Central memory CD8-positive, alpha-beta T cell (primary cell): ENCODE data around the gene CHRDL2.

Experiments used
- ATAC-seq: fragments of 150-1000 bp; cut with Tn5 transposase; replicated peaks from 2 replicates; pipeline ENCODE4 v1.10.0; 2022; ENCODE audit warnings: mild to moderate bottlenecking, moderate FRiP score, moderate number of reproducible peaks; ENCODE audit not compliant: poor library complexity, severe bottlenecking; ENCODE audit errors: extremely low read depth
- DNase-seq, 2 donors: peaks; one replicate each; pipeline ENCODE4 v3.0.0; 2021; ENCODE audit warnings: low spot score in 2 of 2
- H3K27ac Mint-ChIP-seq: one replicate; pipeline ENCODE4 v1.8.0; 2022; ENCODE audit warnings: low read depth, mild to moderate bottlenecking, moderate library complexity, mixed read lengths
- H3K27me3 Mint-ChIP-seq: one replicate; pipeline ENCODE4 v1.8.0; 2022; ENCODE audit warnings: mixed read lengths
- H3K36me3 Mint-ChIP-seq: one replicate; pipeline ENCODE4 v1.8.0; 2022; ENCODE audit warnings: mild to moderate bottlenecking, moderate library complexity, mixed read lengths; ENCODE audit not compliant: insufficient read depth
- H3K4me1 Mint-ChIP-seq: one replicate; pipeline ENCODE4 v1.8.0; 2022; ENCODE audit warnings: mixed read lengths
- H3K4me3 Mint-ChIP-seq: one replicate; pipeline ENCODE4 v1.8.0; 2022; ENCODE audit warnings: mild to moderate bottlenecking, moderate library complexity, mixed read lengths
- H3K9me3 Mint-ChIP-seq: one replicate; pipeline ENCODE4 v1.8.0; 2022; ENCODE audit warnings: mixed read lengths

Gene CHRDL2

GRCh38 chr11:74684661-74685060, 46.6 kb downstream of the CHRDL2 start:
- Mint-ChIP-seq H3K27me3 (peaks cover 36% of the 10 kb centered on the region), H3K4me3 (no peak overlapping the region), H3K9me3 (no peaks in the 10 kb centered on the region), H3K27ac (no peak overlapping the region), H3K36me3 (no peaks in the 10 kb centered on the region), H3K4me1 (no peaks in the 10 kb centered on the region)
- no peak for ATAC-seq
- no peak for DNase-seq

GRCh38 chr11:74683941-74684481, 47.2 kb downstream of the CHRDL2 start:
- no peak for DNase-seq
- no peaks in the 10 kb centered on the region for H3K9me3 Mint-ChIP-seq
- H3K4me1 Mint-ChIP-seq, result no peaks in the 10 kb centered on the region
- H3K4me3 Mint-ChIP-seq, result no peak overlapping the region
- H3K36me3 Mint-ChIP-seq, result no peaks in the 10 kb centered on the region
- H3K27ac Mint-ChIP-seq, result no peak overlapping the region
- H3K27me3 Mint-ChIP-seq, result peaks cover 36% of the 10 kb centered on the region
- ATAC-seq, result no peak

GRCh38 chr11:74683279-74683871, 47.9 kb downstream of the CHRDL2 start:
- ATAC-seq (no peak), DNase-seq (no peak)
- Mint-ChIP-seq H3K27ac (no peak overlapping the region), H3K27me3 (peaks cover 36% of the 10 kb centered on the region), H3K36me3 (no peaks in the 10 kb centered on the region), H3K9me3 (no peaks in the 10 kb centered on the region), H3K4me3 (no peak overlapping the region), H3K4me1 (no peaks in the 10 kb centered on the region)

DNA sequence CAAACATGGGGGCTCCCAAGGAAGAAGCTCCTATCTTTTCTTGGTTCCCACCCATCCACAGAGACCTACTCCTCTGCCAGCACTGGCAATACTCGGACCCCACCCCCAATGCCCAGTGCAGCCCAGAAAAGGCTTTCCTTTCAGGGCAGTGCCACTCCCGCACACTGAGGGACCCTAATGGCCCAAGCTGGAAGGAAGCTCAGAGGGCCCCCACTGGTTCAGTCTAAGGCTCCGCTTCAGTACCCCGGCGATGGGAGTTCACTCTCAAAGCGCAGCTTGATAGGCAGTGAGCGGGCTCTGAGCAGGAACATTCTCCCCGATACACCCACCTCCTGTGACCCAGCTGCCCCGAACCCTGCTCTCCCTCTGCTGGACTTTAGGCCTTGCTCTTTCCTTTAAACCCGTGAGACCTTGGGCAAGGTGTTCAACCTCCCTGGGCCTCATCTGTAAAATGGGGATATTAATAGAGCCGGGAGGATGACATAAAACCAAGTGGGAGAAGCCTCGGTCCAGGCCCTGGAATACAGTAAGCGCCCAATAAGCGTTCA, 48.4 kb downstream of the CHRDL2 start:
- no peak overlapping the region for H3K4me3 Mint-ChIP-seq
- DNase-seq (no peak), ATAC-seq (no peak)
- no peak overlapping the region for H3K27ac Mint-ChIP-seq
- H3K27me3 Mint-ChIP-seq, result peaks cover 36% of the 10 kb centered on the region
- H3K9me3 Mint-ChIP-seq, result no peaks in the 10 kb centered on the region
- H3K4me1 Mint-ChIP-seq, result no peaks in the 10 kb centered on the region
- no peaks in the 10 kb centered on the region for H3K36me3 Mint-ChIP-seq

- no peaks in the 10 kb centered on the region for H3K9me3 Mint-ChIP-seq
- ATAC-seq (no peak), DNase-seq (no peak)
- H3K36me3 Mint-ChIP-seq, result no peaks in the 10 kb centered on the region
- no peak overlapping the region for H3K4me3 Mint-ChIP-seq
- peaks cover 36% of the 10 kb centered on the region for H3K27me3 Mint-ChIP-seq
- H3K4me1 Mint-ChIP-seq, result no peaks in the 10 kb centered on the region
- no peak overlapping the region for H3K27ac Mint-ChIP-seq
Observed at GRCh38 chr11:74681686-74682651, 49.3 kb downstream of the CHRDL2 start.

- no peak overlapping the region for H3K27ac Mint-ChIP-seq
- no peaks in the 10 kb centered on the region for H3K9me3 Mint-ChIP-seq
- H3K4me1 Mint-ChIP-seq, result no peaks in the 10 kb centered on the region
- no peaks in the 10 kb centered on the region for H3K36me3 Mint-ChIP-seq
- ATAC-seq (no peak), DNase-seq (no peak)
- H3K4me3 Mint-ChIP-seq, result no peak overlapping the region
- peaks cover 36% of the 10 kb centered on the region for H3K27me3 Mint-ChIP-seq
Observed at GRCh38 chr11:74680703-74681531, 50.3 kb downstream of the CHRDL2 start.

GRCh38 chr11:74680035-74680671, 51.1 kb downstream of the CHRDL2 start:
- no peaks in the 10 kb centered on the region for H3K4me1 Mint-ChIP-seq
- no peak overlapping the region for H3K4me3 Mint-ChIP-seq
- peaks cover 36% of the 10 kb centered on the region for H3K27me3 Mint-ChIP-seq
- no peak for DNase-seq
- no peak for ATAC-seq
- H3K27ac Mint-ChIP-seq, result no peak overlapping the region
- H3K36me3 Mint-ChIP-seq, result no peaks in the 10 kb centered on the region
- H3K9me3 Mint-ChIP-seq, result no peaks in the 10 kb centered on the region

- H3K4me1 Mint-ChIP-seq, result no peaks in the 10 kb centered on the region
- peaks cover 36% of the 10 kb centered on the region for H3K27me3 Mint-ChIP-seq
- DNase-seq (no peak), ATAC-seq (no peak)
- no peaks in the 10 kb centered on the region for H3K36me3 Mint-ChIP-seq
- no peak overlapping the region for H3K4me3 Mint-ChIP-seq
- H3K27ac Mint-ChIP-seq, result no peak overlapping the region
- H3K9me3 Mint-ChIP-seq, result no peaks in the 10 kb centered on the region
Observed at GRCh38 chr11:74679513-74679865, 51.7 kb downstream of the CHRDL2 start.

- no peaks in the 10 kb centered on the region for H3K9me3 Mint-ChIP-seq
- ATAC-seq (no peak), DNase-seq (no peak)
- H3K36me3 Mint-ChIP-seq, result no peaks in the 10 kb centered on the region
- H3K4me1 Mint-ChIP-seq, result no peaks in the 10 kb centered on the region
- peaks cover 36% of the 10 kb centered on the region for H3K27me3 Mint-ChIP-seq
- no peak overlapping the region for H3K4me3 Mint-ChIP-seq
- no peak overlapping the region for H3K27ac Mint-ChIP-seq
Observed at GRCh38 chr11:74678591-74679512, 52.4 kb downstream of the CHRDL2 start.

DNA sequence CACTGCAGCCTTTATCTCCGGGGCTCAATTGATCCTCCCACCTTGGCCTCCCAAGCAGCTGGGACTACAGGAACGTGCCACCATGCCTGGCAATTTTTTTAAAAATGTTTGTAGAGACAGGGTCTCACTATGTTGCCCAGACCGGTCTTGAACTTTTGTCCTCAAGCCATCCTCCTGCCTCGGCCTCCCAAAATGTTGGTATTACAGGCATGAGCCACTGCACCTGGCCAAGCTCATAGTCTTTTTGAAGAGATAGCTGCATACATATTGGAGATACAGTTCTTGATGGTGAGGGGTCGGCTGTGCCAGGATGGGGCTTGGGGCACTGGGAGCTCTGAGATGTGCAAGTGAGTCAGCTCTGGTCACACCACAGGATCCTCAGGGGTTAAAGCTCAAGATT, 53.2 kb downstream of the CHRDL2 start:
- H3K27me3 Mint-ChIP-seq, result peaks cover 32% of the 10 kb centered on the region
- no peak overlapping the region for H3K27ac Mint-ChIP-seq
- DNase-seq (no peak), ATAC-seq (no peak)
- H3K4me3 Mint-ChIP-seq, result no peak overlapping the region
- H3K9me3 Mint-ChIP-seq, result no peaks in the 10 kb centered on the region
- no peaks in the 10 kb centered on the region for H3K36me3 Mint-ChIP-seq
- no peaks in the 10 kb centered on the region for H3K4me1 Mint-ChIP-seq

DNA sequence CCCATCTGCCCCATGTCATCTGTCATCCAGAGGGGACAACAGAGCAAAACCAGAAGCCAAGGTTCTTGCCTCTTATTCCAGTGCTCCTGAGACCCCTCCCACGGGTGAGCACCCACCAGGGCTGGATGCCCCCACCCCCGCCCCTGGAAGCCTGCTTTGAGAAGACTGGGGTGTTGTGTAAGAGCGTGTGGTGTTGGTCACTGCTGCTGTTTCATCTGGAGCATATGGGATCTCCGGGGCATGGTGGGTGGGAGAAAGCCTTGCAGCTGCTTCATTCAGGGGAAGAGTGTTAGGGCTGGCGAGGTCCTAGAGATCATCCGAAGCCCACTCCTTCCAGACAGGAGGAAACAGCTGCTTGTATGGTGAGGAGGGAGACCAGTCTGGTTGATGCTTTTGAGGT, 54.1 kb downstream of the CHRDL2 start:
- H3K4me3 Mint-ChIP-seq, result no peak overlapping the region
- DNase-seq (no peak), ATAC-seq (no peak)
- H3K36me3 Mint-ChIP-seq, result no peaks in the 10 kb centered on the region
- H3K9me3 Mint-ChIP-seq, result no peaks in the 10 kb centered on the region
- H3K27me3 Mint-ChIP-seq, result peaks cover 23% of the 10 kb centered on the region
- H3K27ac Mint-ChIP-seq, result no peak overlapping the region
- no peaks in the 10 kb centered on the region for H3K4me1 Mint-ChIP-seq
